HepG2 (cell line): ENCODE results near the gene MRPL37. TPM values are rescaled to one million over a fixed set of nuclear protein-coding genes. Genes with fewer than 3 reads are reported as not detected.
A peak's percentile ranks its signal among the peaks of the same experiment; 100 is the strongest.

Experiments
- ATAC-seq: fragments of 200-7000 bp; cut with Tn5 transposase; 3 replicates; pipeline ENCODE4 v1.9.1; 2020; ENCODE audit warnings: mild to moderate bottlenecking, moderate library complexity
- BruUV-seq: library from RNA; stranded (reverse); fragments of 400-500 nt; replicated peaks from 2 replicates; lab custom pipeline; 2021; lab: Mats Ljungman, UMichigan
- CTCF ChIA-PET: fragments of 300-600 bp; formaldehyde crosslinking; extraction: SDS; loops from one replicate; lab custom pipeline; 2021; ENCODE audit warnings: low total read pairs, inconsistent platforms, low intra/inter-chr PET ratio; lab: Yijun Ruan, JAX
- POLR2A ChIA-PET: fragments of 350-600 bp; sonication (Branson Sonifier 250); formaldehyde crosslinking; loops from one replicate; lab custom pipeline; 2020; ENCODE audit warnings: antibody characterized with exemption, inconsistent platforms; lab: Yijun Ruan, JAX
- DNase-seq: peaks from one replicate; pipeline ENCODE4 v3.0.0-alpha.2; 2015; ENCODE audit warnings: low spot score
- FAIRE-seq: peaks from 3 replicates; lab custom pipeline; 2011; peaks lifted over from hg19 to GRCh38; lab: Jason Lieb, UNC
- H2AFZ ChIP-seq: one replicate; pipeline ENCODE4 v1.6.1; 2011; ENCODE audit warnings: low read length, inconsistent platforms
- H3K27ac ChIP-seq: fragments of 300-600 bp; 3 replicates; pipeline ENCODE4 v1.8.0; 2011; ENCODE audit warnings: mixed run types, mild to moderate bottlenecking, mixed read lengths, low read length, inconsistent platforms; ENCODE audit not compliant: insufficient read depth; ENCODE audit errors: extremely low read length
- H3K27me3 ChIP-seq, 2 experiments: fragments of 200-600 bp in 1 of 2; 2 replicates in 1 of 2; 3 replicates in 1 of 2; pipeline versions ENCODE4 v1.6.0 to v1.8.0; 2011; ENCODE audit warnings: low read length in 2 of 2, mild to moderate bottlenecking in 2 of 2, moderate library complexity in 2 of 2, inconsistent platforms in 1 of 2; ENCODE audit not compliant: insufficient read depth in 2 of 2, control insufficient read depth in 1 of 2
- H3K36me3 ChIP-seq, 2 experiments: fragments of 200-600 bp in 1 of 2; replicated peaks in 1 of 2; 2 replicates in 1 of 2; 3 replicates in 1 of 2; pipeline versions ENCODE4 v1.5.1 to v1.8.0; 2011; ENCODE audit warnings: low read length in 2 of 2, inconsistent platforms in 1 of 2; ENCODE audit not compliant: insufficient read depth in 2 of 2, control insufficient read depth in 1 of 2
- H3K4me1 ChIP-seq: 2 replicates; pipeline ENCODE4 v1.5.1; 2012; ENCODE audit warnings: low read length, inconsistent platforms; ENCODE audit not compliant: insufficient read depth
- H3K4me2 ChIP-seq: 2 replicates; pipeline ENCODE4 v1.6.0; 2011; ENCODE audit warnings: low read depth, low read length, inconsistent platforms
- H3K4me3 ChIP-seq, 3 experiments: fragments of 200-600 bp in 1 of 3; sonication (generic), shearing (Covaris generic) in 1 of 3; replicated peaks in 1 of 3; 2 replicates each; pipeline ENCODE4 v1.5.1; 2011 to 2016; ENCODE audit warnings: low read length in 3 of 3, inconsistent platforms in 2 of 3, low read depth in 2 of 3, mild to moderate bottlenecking in 2 of 3, control low read depth in 1 of 3, mixed read lengths in 1 of 3; ENCODE audit not compliant: insufficient read depth in 1 of 3
- H3K79me2 ChIP-seq: one replicate; pipeline ENCODE4 v1.6.1; 2011; ENCODE audit warnings: low read length, inconsistent platforms; ENCODE audit not compliant: insufficient read depth
- H3K9ac ChIP-seq: 2 replicates; pipeline ENCODE4 v1.6.0; 2011; ENCODE audit warnings: mild to moderate bottlenecking, low read depth, low read length, inconsistent platforms; ENCODE audit not compliant: insufficient read depth
- H3K9me3 ChIP-seq: 2 replicates; pipeline ENCODE4 v1.5.1; 2012; ENCODE audit warnings: mild to moderate bottlenecking, low read length
- H4K20me1 ChIP-seq: 2 replicates; pipeline ENCODE4 v1.6.0; 2011; ENCODE audit warnings: inconsistent platforms, mild to moderate bottlenecking, low read length, moderate library complexity; ENCODE audit not compliant: insufficient read depth
- AGO2 ChIP-seq: fragments of 200-400 bp; formaldehyde crosslinking; optimal IDR thresholded peaks from 2 replicates; pipeline ENCODE3; 2017; ENCODE audit warnings: mild to moderate bottlenecking, low read depth, low read length, moderate library complexity
- ASH2L ChIP-seq: fragments of 300-600, 200-600 bp; sonication (generic); IDR thresholded peaks from 2 replicates; pipeline ENCODE4 v1.7.0; 2017; ENCODE audit warnings: low read depth, mild to moderate bottlenecking, moderate library complexity, mixed read lengths, low read length; ENCODE audit not compliant: insufficient read length
- FOSL2 ChIP-seq: sonication (generic); formaldehyde crosslinking; IDR thresholded peaks from 2 replicates; pipeline ENCODE4 v1.4.0; 2020; ENCODE audit warnings: missing genetic modification reagents
- GRHL1 ChIP-seq: sonication (generic); formaldehyde crosslinking; conservative IDR thresholded peaks from 2 replicates; pipeline ENCODE4 v1.8.0; 2022; ENCODE audit warnings: missing genetic modification reagents
- HNRNPL ChIP-seq: fragments of 200-400 bp; formaldehyde crosslinking; IDR thresholded peaks from 2 replicates; pipeline ENCODE4 v1.6.1; 2017; ENCODE audit warnings: mild to moderate bottlenecking, low read depth, low read length
- MIER3 ChIP-seq: IDR thresholded peaks from 2 replicates; pipeline ENCODE4 v1.6.1; 2016; ENCODE audit warnings: missing compliant biosample characterization, borderline replicate concordance
- POLR2AphosphoS5 ChIP-seq: IDR thresholded peaks from 2 replicates; pipeline ENCODE4 v1.6.1; 2012; ENCODE audit warnings: low read depth, low read length
- ZNF281 ChIP-seq: sonication (generic); formaldehyde crosslinking; IDR thresholded peaks from 2 replicates; pipeline ENCODE4 v1.4.0; 2020; ENCODE audit warnings: missing genetic modification reagents, borderline replicate concordance
- ZNF331 ChIP-seq: sonication (generic); formaldehyde crosslinking; IDR thresholded peaks from 2 replicates; pipeline ENCODE4 v1.4.0; 2020; ENCODE audit warnings: missing genetic modification reagents
- WGBS: methylation state at CpG from one replicate; pipeline ENCODE4 v1.1.6; 2017; ENCODE audit warnings: low lambda C conversion rate; 5-methylcytosine and 5-hydroxymethylcytosine counted together
- in situ Hi-C: cut with HindIII; loops from 2 replicates; pipeline ENCODE4 v1.10.0; 2017; ENCODE audit warnings: low pct_unique_long_range_greater_than_20kb; ENCODE audit not compliant: extremely low pct_ligation_motif_present
- intact Hi-C: fragments of 100-400 bp; cut with micrococcal nuclease; formaldehyde crosslinking; loops from one replicate; pipeline ENCODE4 v1.10.0; 2022; ENCODE audit not compliant: unreplicated experiment
- polyA plus RNA-seq, 8 experiments: library from polyadenylated mRNA; depleted of rRNA in 3 of 8; stranded (reverse) in 7 of 8; unstranded in 1 of 8; fragments of >200 nt; fragmentation: Illumina TruSeq in 4 of 8; extraction: Trizol in 4 of 8; gene quantifications; 2 replicates each; pipeline versions ENCODE4 v1.2.1 to v1.2.3, GENCODE V29; 2011 to 2016; ENCODE audit warnings: low read depth in 4 of 8, missing spikeins in 1 of 8, mixed read lengths in 1 of 8; ENCODE audit not compliant: insufficient read depth in 1 of 8
- total RNA-seq, 5 experiments: library from RNA; depleted of rRNA; stranded (reverse); fragments of >200 nt; fragmentation: Illumina TruSeq; extraction: Trizol; gene quantifications; 2 replicates each; pipeline ENCODE4 v1.2.3, GENCODE V29; 2016; ENCODE audit warnings: low read depth in 1 of 5
- TF ChIP-seq, protein P1 (sequence below): sonication (generic); formaldehyde crosslinking; IDR thresholded peaks from 2 replicates; pipeline ENCODE4 v1.4.0; 2020; ENCODE audit warnings: mild to moderate bottlenecking, missing genetic modification reagents

MRPL37 gene
- total and polyA plus RNA-seq, 2 of the 13 experiments (the other 11 are each of a cell fraction or from before 2014, with no cell fraction given): 31.7 to 127 TPM

GRCh38 chr1:54225986-54226559, 26.1 kb downstream of the MRPL37 start:
- Histone ChIP-seq H3K9me3 (no peaks in the 10 kb centered on the region), H3K27me3 (no peaks in the 10 kb centered on the region), H3K27ac (no peak overlapping the region), H3K9ac (no peak overlapping the region), H3K4me3 (no peak overlapping the region), H3K36me3 (peaks cover 2 to 10% of the 10 kb centered on the region in 2 experiments; a peak in 2 of 5 replicates), H4K20me1 (no peaks in the 10 kb centered on the region), H3K79me2 (no peaks in the 10 kb centered on the region)
- FAIRE-seq (no peak), DNase-seq (no peak)
- POLR2A ChIA-PET: no interaction called here
- BruUV-seq: no TSS peak
- intact Hi-C loops: no loop called here
- in situ Hi-C loops: no loop called here
- 94% methylated on average over 20 of the region's 20 CpGs for WGBS
- TF ChIP-seq, protein P1, sequence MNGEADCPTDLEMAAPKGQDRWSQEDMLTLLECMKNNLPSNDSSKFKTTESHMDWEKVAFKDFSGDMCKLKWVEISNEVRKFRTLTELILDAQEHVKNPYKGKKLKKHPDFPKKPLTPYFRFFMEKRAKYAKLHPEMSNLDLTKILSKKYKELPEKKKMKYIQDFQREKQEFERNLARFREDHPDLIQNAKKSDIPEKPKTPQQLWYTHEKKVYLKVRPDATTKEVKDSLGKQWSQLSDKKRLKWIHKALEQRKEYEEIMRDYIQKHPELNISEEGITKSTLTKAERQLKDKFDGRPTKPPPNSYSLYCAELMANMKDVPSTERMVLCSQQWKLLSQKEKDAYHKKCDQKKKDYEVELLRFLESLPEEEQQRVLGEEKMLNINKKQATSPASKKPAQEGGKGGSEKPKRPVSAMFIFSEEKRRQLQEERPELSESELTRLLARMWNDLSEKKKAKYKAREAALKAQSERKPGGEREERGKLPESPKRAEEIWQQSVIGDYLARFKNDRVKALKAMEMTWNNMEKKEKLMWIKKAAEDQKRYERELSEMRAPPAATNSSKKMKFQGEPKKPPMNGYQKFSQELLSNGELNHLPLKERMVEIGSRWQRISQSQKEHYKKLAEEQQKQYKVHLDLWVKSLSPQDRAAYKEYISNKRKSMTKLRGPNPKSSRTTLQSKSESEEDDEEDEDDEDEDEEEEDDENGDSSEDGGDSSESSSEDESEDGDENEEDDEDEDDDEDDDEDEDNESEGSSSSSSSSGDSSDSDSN (CRISPR knock-in tag): no peak
- TF ChIP-seq AGO2: peak; percentile 85
- TF ChIP-seq POLR2AphosphoS5: 0 out of 2 replicates have a peak, but pooled peaks have one; percentile 12
- TF ChIP-seq, all 625 proteins: peak for 2
- Histone ChIP-seq H2AFZ (no peak overlapping the region), H3K4me1 (peaks cover 9% of the 10 kb centered on the region), H3K4me2 (no peak overlapping the region)
- ATAC-seq: no peak
- CTCF ChIA-PET: no interaction called here

DNA sequence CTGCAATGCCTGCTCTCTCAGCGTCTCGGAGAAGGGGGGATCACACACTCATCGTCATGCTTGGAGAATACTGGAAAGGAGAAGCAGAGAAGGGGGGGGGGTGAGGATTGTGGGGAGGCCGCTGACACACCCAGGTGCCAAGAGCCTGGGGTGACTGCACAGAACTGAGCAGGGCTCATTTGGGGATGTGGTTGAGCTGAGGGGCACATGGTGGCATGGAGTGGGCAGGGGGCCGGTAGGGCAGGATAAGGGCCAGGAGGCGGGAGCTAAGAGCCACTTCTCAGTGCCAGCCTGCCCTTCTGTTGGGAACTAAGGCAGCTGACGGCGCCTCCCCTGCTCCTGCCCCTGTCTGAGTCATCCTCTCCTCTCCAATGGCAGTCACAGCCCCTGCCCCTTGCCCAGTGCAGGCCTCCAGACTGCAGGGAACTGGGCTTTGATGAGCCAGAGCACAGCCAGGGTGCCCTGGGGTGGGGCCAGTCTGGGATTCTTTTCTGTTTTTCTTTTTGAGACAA, 27.2 kb downstream of the MRPL37 start:
- no peaks in the 10 kb centered on the region for H4K20me1 ChIP-seq
- POLR2A ChIA-PET: interaction anchor here (0.6 kb wide), 1 partner anchor 241 kb away, joined by 3 read pairs; no protein-coding TSS in a partner anchor
- BruUV-seq: no TSS peak
- H3K79me2 ChIP-seq: no peaks in the 10 kb centered on the region
- H3K36me3 ChIP-seq: peaks cover 2 to 5% of the 10 kb centered on the region in 2 experiments; a peak in 1 of 5 replicates
- H3K27me3 ChIP-seq: no peaks in the 10 kb centered on the region
- peak; percentile 28 for ATAC-seq
- peaks cover 3% of the 10 kb centered on the region for H3K4me1 ChIP-seq
- no peaks in the 10 kb centered on the region for H3K9me3 ChIP-seq
- intact Hi-C loops (no loop called here), in situ Hi-C loops (no loop called here)
- no peak overlapping the region for H3K4me2 ChIP-seq
- no peak overlapping the region for H3K27ac ChIP-seq
- WGBS: 99% methylated on average over 4 of the region's 8 CpGs
- no peak for FAIRE-seq
- no peak overlapping the region for H3K4me3 ChIP-seq
- CTCF ChIA-PET: no interaction called here
- peak; percentile 27 for DNase-seq
- no peak overlapping the region for H3K9ac ChIP-seq
- H2AFZ ChIP-seq: no peak overlapping the region
- TF ChIP-seq ZNF281 (CRISPR knock-in tag) (no peak), ASH2L (no peak), GRHL1 (no peak), FOSL2 (CRISPR knock-in tag) (peak; percentile 45), HNRNPL (0 out of 2 replicates have a peak, but pooled peaks have one; percentile 50), ZNF331 (CRISPR knock-in tag) (no peak), MIER3 (CRISPR knock-in tag) (no peak)
